Measurements from ENCODE around the gene LAMB2.

- TF ChIP-seq CTCF (conservative IDR thresholded peaks at IDR 0.05; ENCODE audit: low read depth in 2 of 2) = no peak
- TF ChIP-seq EZH2 (IDR thresholded peaks at IDR 0.05; ENCODE audit: low read depth, unreplicated experiment) = no peak
- no peak for TF ChIP-seq JUNB (IDR thresholded peaks at IDR 0.05; ENCODE audit: unreplicated experiment)
- no peak for TF ChIP-seq POLR2AphosphoS5 (IDR thresholded peaks at IDR 0.05; ENCODE audit: low read depth)
- TF ChIP-seq EZH2phosphoT487 (IDR thresholded peaks at IDR 0.05; ENCODE audit: unreplicated experiment) = no peak
- no peak for TF ChIP-seq CREB1 (CRISPR knock-in tag; IDR thresholded peaks at IDR 0.05; ENCODE audit: low read depth)
- TF ChIP-seq, protein P1, sequence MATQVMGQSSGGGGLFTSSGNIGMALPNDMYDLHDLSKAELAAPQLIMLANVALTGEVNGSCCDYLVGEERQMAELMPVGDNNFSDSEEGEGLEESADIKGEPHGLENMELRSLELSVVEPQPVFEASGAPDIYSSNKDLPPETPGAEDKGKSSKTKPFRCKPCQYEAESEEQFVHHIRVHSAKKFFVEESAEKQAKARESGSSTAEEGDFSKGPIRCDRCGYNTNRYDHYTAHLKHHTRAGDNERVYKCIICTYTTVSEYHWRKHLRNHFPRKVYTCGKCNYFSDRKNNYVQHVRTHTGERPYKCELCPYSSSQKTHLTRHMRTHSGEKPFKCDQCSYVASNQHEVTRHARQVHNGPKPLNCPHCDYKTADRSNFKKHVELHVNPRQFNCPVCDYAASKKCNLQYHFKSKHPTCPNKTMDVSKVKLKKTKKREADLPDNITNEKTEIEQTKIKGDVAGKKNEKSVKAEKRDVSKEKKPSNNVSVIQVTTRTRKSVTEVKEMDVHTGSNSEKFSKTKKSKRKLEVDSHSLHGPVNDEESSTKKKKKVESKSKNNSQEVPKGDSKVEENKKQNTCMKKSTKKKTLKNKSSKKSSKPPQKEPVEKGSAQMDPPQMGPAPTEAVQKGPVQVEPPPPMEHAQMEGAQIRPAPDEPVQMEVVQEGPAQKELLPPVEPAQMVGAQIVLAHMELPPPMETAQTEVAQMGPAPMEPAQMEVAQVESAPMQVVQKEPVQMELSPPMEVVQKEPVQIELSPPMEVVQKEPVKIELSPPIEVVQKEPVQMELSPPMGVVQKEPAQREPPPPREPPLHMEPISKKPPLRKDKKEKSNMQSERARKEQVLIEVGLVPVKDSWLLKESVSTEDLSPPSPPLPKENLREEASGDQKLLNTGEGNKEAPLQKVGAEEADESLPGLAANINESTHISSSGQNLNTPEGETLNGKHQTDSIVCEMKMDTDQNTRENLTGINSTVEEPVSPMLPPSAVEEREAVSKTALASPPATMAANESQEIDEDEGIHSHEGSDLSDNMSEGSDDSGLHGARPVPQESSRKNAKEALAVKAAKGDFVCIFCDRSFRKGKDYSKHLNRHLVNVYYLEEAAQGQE (IDR thresholded peaks at IDR 0.05; ENCODE audit: unreplicated experiment) = no peak
Measured at GRCh38 chr3:49172551-49173041, 39.7 kb upstream of the LAMB2 start.
